Measurements from ENCODE around the gene FGF14.

FGF14 gene

DNA sequence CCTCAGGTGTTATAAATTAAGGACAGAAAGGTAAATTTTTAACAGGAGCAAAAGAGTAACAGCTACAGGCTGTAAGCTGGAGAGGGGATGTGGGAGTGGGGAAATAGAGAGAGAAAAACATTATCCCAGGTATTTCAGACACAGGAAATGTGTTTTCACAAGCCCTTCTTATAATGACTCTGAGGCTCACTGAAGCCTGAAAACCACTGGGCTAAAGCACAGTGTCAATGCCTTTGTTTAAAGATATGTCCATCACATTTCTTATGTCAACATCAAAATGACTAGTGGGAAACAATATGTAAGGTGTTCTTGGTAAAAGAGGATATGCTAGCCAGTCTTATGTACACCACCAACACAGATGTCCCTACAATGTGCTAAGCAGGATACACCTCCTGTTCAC is 365.9 kb downstream of the FGF14 start:
- TF ChIP-seq, protein P1, sequence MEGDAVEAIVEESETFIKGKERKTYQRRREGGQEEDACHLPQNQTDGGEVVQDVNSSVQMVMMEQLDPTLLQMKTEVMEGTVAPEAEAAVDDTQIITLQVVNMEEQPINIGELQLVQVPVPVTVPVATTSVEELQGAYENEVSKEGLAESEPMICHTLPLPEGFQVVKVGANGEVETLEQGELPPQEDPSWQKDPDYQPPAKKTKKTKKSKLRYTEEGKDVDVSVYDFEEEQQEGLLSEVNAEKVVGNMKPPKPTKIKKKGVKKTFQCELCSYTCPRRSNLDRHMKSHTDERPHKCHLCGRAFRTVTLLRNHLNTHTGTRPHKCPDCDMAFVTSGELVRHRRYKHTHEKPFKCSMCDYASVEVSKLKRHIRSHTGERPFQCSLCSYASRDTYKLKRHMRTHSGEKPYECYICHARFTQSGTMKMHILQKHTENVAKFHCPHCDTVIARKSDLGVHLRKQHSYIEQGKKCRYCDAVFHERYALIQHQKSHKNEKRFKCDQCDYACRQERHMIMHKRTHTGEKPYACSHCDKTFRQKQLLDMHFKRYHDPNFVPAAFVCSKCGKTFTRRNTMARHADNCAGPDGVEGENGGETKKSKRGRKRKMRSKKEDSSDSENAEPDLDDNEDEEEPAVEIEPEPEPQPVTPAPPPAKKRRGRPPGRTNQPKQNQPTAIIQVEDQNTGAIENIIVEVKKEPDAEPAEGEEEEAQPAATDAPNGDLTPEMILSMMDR (IDR thresholded peaks at IDR 0.05): no peak
- Histone ChIP-seq H3K27ac (no peak overlapping the region), H3K4me3 (no peak overlapping the region)
- no peak for DNase-seq (ENCODE audit: low spot score)

DNA sequence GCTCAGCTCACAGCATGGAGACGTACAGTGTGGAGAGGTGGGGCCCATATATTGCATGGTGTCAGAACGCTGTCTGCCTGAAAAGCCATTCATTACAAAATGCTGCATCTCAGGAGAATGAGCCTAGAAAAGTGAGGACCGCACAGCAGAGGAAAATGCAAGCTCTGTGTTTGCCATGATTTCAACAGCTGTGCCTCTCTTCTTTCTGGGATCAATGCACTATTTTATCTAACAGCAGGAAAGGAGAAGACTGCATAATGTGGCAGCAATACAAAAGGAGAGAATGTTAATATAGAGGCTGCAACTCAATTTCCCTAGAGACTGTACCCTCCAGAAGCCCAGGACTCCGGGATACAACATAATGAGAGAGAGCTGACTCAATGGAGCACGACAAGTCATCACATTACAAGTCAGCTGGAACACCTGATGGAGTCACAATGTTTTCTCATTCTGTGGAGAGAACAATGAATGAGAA is 368.0 kb downstream of the FGF14 start:
- TF ChIP-seq, protein P1 (IDR thresholded peaks at IDR 0.05): no peak
- DNase-seq (ENCODE audit: low spot score): no peak

DNA sequence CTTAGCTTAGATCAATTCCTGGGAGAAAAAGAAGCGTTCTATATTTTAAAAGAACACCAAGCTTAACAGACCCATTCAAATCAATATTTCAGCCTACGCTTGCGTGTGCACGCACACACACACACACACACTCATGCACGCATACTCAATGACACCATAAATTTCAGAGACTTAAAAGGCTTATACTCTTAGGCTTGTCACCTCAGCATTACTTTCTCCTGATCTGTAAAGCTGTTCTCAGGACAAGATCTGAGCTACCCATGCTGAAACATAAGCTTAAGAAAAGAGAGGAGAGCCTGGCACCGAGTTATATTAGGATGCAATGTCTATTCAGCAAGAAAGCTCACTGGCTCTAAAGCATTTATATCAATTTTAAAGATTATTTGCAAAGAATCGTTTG is 368.5 kb downstream of the FGF14 start:
- H3K27ac ChIP-seq: no peak overlapping the region
- DNase-seq (ENCODE audit: low spot score): no peak

More for the DNA sequence above, 368.0 kb downstream of the FGF14 start:
- Histone ChIP-seq H3K4me3 (no peak overlapping the region), H3K27ac (no peak overlapping the region)

DNA sequence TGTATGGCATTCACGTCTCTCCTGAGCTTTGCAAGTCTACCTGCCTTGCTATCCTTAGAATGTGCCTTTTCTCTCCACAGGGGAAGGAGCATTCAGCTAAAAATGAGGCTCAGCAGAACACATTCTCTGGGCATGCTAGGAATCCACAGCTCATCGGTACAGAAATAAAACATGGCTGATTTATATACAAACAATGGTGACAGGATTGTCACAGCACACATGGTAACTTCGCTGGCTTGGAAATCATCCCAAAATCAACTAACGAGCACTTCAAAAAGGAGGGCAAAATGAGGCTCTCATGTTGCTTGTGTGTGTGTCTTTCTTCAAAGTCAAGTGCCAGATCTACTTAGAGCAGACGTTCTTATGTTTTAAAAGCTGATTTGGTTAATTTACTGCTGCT is 373.0 kb downstream of the FGF14 start:
- DNase-seq (ENCODE audit: low spot score): no peak
- TF ChIP-seq, protein P1 (IDR thresholded peaks at IDR 0.05): no peak
- Histone ChIP-seq H3K4me3 (no peak overlapping the region), H3K27ac (no peak overlapping the region)

More for the DNA sequence above, 368.5 kb downstream of the FGF14 start:
- TF ChIP-seq, protein P1 (IDR thresholded peaks at IDR 0.05): no peak
- no peak overlapping the region for H3K4me3 ChIP-seq

DNA sequence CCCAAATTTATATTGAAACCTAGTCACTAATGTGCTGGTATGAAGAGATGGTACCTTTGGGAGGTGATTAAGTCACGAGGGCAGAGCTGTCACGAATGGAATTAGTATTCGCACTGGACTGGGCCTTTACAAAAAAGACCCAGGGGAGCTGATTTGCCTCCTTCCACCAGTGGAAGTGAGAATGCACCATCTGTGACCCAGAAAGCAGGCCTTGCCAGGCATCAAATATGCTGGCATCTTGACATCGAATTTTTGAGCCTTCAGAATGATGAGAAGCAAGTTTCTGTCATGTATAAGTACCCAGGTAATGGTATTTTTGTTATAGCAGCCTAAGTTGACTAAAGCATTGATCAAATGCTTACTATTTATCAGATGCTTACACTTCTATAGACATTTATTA is 373.6 kb downstream of the FGF14 start:
- H3K27ac ChIP-seq: no peak overlapping the region
- no peak overlapping the region for H3K4me3 ChIP-seq
- no peak for DNase-seq (ENCODE audit: low spot score)
- TF ChIP-seq, protein P1 (IDR thresholded peaks at IDR 0.05): no peak

DNA sequence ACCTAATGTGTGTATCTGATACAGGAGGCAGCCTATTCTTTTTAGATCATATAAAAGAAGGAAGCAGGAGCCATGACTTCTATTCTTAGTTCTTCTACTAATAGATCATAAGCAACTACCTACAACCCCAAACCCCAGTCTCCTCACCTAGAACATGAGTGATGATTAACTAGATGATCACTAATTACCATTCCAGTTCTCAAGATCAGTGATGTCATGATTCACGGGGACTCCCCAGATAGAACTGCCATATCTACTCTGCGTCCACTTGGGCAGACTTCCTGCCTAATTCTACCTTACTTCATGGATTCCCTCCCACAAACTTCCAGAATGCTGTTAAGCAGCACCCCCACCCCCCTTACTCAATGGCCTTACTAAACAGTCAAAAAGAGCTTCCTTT is 380.1 kb downstream of the FGF14 start:
- H3K4me3 ChIP-seq: no peak overlapping the region
- no peak for DNase-seq (ENCODE audit: low spot score)
- TF ChIP-seq, protein P1 (IDR thresholded peaks at IDR 0.05): no peak
- H3K27ac ChIP-seq: no peak overlapping the region

DNA sequence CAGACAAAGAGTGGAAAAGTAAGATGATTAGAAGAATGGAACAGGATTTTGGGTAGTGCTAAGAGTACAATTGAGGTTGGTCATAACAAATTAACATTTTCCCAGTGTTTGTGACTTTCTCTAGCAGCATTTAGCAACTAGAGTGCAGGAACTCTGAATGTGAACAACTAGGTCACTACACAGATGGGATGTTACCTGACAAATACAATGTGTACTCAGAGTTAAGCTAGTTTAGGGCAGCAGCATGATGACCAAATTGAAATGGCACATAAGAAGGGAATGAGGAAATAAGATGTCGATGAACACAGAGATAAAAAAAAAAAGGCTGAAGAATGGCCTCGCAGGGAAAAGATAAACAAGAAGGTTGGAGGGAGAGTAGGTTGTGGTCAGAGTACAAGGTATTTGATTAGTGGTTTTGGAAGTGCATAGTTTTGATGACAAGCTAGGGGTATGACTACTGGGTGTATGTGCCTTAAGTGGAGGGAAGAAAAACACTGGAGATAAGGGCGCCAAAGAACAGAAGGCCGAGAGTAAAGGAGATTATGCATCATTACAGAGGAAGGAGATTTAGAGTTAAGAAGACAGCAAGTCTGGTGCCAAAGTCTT is 381.1 kb downstream of the FGF14 start:
- TF ChIP-seq, protein P1 (IDR thresholded peaks at IDR 0.05): no peak
- DNase-seq (ENCODE audit: low spot score): no peak
- no peak overlapping the region for H3K27ac ChIP-seq

More for the DNA sequence above, 381.1 kb downstream of the FGF14 start:
- H3K4me3 ChIP-seq: no peak overlapping the region

Data from coronary artery (tissue), 2 donors.